Inflammatory macrophage treated with lipopolysaccharide for 1 hour (primary cell): ENCODE measurements around the gene LRRC1.

Experiments
- DNase-seq, 2 donors: peaks; one replicate each; pipeline ENCODE4 v3.0.0-alpha.2; 2020 to 2022

The LRRC1 gene

GRCh38 chr6:53896196-53896595 lies 101.4 kb downstream of the LRRC1 start:
- DNase-seq, result no peak

GRCh38 chr6:53898026-53898795 lies 103.4 kb downstream of the LRRC1 start:
- DNase-seq, result no peak

GRCh38 chr6:53899512-53899911 lies 104.7 kb downstream of the LRRC1 start:
- no peak for DNase-seq

- DNase-seq, result no peak
Observed at GRCh38 chr6:53903357-53903756, 108.6 kb downstream of the LRRC1 start.

- DNase-seq, result no peak
Observed at GRCh38 chr6:53906103-53906502, 111.3 kb downstream of the LRRC1 start.

GRCh38 chr6:53906842-53907241 lies 112.0 kb downstream of the LRRC1 start:
- DNase-seq, result no peak

- no peak for DNase-seq
Observed at GRCh38 chr6:53910834-53911233, 116.0 kb downstream of the LRRC1 start.

GRCh38 chr6:53912661-53913060 lies 117.9 kb downstream of the LRRC1 start:
- no peak for DNase-seq

GRCh38 chr6:53913286-53913685 lies 118.5 kb downstream of the LRRC1 start:
- DNase-seq, result no peak

- no peak for DNase-seq
Observed at GRCh38 chr6:53915026-53915691, 120.4 kb downstream of the LRRC1 start.

GRCh38 chr6:53916804-53917463 lies 122.1 kb downstream of the LRRC1 start:
- no peak for DNase-seq

GRCh38 chr6:53917464-53917842 lies 122.6 kb downstream of the LRRC1 start:
- no peak for DNase-seq

GRCh38 chr6:53918854-53919510 lies 124.2 kb downstream of the LRRC1 start:
- DNase-seq, result peak; percentile 6 to 9

- DNase-seq, result no peak
Observed at GRCh38 chr6:53919881-53920360, 125.1 kb downstream of the LRRC1 start.

GRCh38 chr6:53920881-53921280 lies 126.1 kb downstream of the LRRC1 start:
- no peak for DNase-seq

- no peak for DNase-seq
Observed at GRCh38 chr6:53921639-53922038, 126.8 kb downstream of the LRRC1 start.

- no peak for DNase-seq
Observed at GRCh38 chr6:53922539-53922981, 127.8 kb downstream of the LRRC1 start.

GRCh38 chr6:53924277-53924676 lies 129.5 kb downstream of the LRRC1 start:
- no peak for DNase-seq

- DNase-seq, result no peak
Observed at GRCh38 chr6:53924821-53925422, 130.1 kb downstream of the LRRC1 start.

- no peak for DNase-seq
Observed at GRCh38 chr6:53925891-53926290, 131.1 kb downstream of the LRRC1 start.

GRCh38 chr6:53926505-53926904 lies 131.7 kb downstream of the LRRC1 start:
- DNase-seq, result no peak

- DNase-seq, result no peak
Observed at GRCh38 chr6:53928641-53929040, 133.8 kb downstream of the LRRC1 start.
